Measurements from ENCODE around the gene FARSB.

The FARSB gene

GRCh38 chr2:222637067-222637466, 18.8 kb downstream of the FARSB start:
- H3K36me3 Mint-ChIP-seq: peaks cover 37% of the 10 kb centered on the region
- H3K9me3 Mint-ChIP-seq: no peaks in the 10 kb centered on the region
- peaks cover 7% of the 10 kb centered on the region for H3K4me1 Mint-ChIP-seq
- H3K4me3 Mint-ChIP-seq: no peak overlapping the region
- H3K27me3 Mint-ChIP-seq: no peaks in the 10 kb centered on the region
- no peak overlapping the region for H3K27ac Mint-ChIP-seq

GRCh38 chr2:222635295-222635694, 20.6 kb downstream of the FARSB start:
- H3K36me3 Mint-ChIP-seq: peaks cover 43% of the 10 kb centered on the region
- H3K27ac Mint-ChIP-seq: peak overlapping the region; percentile 51
- no peak overlapping the region for H3K4me3 Mint-ChIP-seq

DNA sequence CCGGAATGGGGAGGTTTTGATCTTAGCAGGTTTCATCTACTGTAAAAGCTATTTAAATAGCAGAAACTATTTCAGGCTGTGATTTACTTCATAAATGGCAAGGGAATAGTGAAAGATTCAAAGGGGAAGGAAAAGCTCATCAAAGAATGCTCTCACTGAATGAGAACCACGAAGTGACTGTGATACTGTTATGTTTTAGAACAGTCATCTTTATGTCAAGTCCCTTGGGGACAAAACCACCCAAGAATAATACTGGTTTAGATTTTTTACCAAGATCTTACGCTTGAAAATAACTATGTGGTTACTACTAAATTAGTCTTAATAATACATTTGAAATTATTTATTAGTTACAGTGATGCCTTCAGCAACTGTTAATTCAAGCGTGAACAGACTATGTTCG, 28.1 kb downstream of the FARSB start:
- no peaks in the 10 kb centered on the region for H3K9me3 Mint-ChIP-seq
- H3K4me3 Mint-ChIP-seq: no peak overlapping the region
- peaks cover 33% of the 10 kb centered on the region for H3K36me3 Mint-ChIP-seq
- no peaks in the 10 kb centered on the region for H3K27me3 Mint-ChIP-seq
- no peaks in the 10 kb centered on the region for H3K4me1 Mint-ChIP-seq
- H3K27ac Mint-ChIP-seq: peak overlapping the region; percentile 52

More at GRCh38 chr2:222635295-222635694, 20.6 kb downstream of the FARSB start:
- H3K4me1 Mint-ChIP-seq: no peaks in the 10 kb centered on the region
- H3K27me3 Mint-ChIP-seq: no peaks in the 10 kb centered on the region
- H3K9me3 Mint-ChIP-seq: no peaks in the 10 kb centered on the region

GRCh38 chr2:222623756-222624309, 32.1 kb downstream of the FARSB start:
- no peak overlapping the region for H3K27ac Mint-ChIP-seq

GRCh38 chr2:222622910-222623309, 33.0 kb downstream of the FARSB start:
- H3K36me3 Mint-ChIP-seq: peaks cover 26% of the 10 kb centered on the region

More at GRCh38 chr2:222623756-222624309, 32.1 kb downstream of the FARSB start:
- no peak overlapping the region for H3K4me3 Mint-ChIP-seq
- no peaks in the 10 kb centered on the region for H3K27me3 Mint-ChIP-seq
- H3K9me3 Mint-ChIP-seq: no peaks in the 10 kb centered on the region
- peaks cover 29% of the 10 kb centered on the region for H3K36me3 Mint-ChIP-seq
- no peaks in the 10 kb centered on the region for H3K4me1 Mint-ChIP-seq

GRCh38 chr2:222621893-222622292, 34.0 kb downstream of the FARSB start:
- no peaks in the 10 kb centered on the region for H3K9me3 Mint-ChIP-seq
- H3K27me3 Mint-ChIP-seq: no peaks in the 10 kb centered on the region
- peaks cover 17% of the 10 kb centered on the region for H3K36me3 Mint-ChIP-seq
- H3K4me1 Mint-ChIP-seq: no peaks in the 10 kb centered on the region
- no peak overlapping the region for H3K4me3 Mint-ChIP-seq
- H3K27ac Mint-ChIP-seq: no peak overlapping the region

More at GRCh38 chr2:222622910-222623309, 33.0 kb downstream of the FARSB start:
- Mint-ChIP-seq H3K27ac (no peak overlapping the region), H3K9me3 (no peaks in the 10 kb centered on the region), H3K27me3 (no peaks in the 10 kb centered on the region), H3K4me1 (no peaks in the 10 kb centered on the region), H3K4me3 (no peak overlapping the region)

DNA sequence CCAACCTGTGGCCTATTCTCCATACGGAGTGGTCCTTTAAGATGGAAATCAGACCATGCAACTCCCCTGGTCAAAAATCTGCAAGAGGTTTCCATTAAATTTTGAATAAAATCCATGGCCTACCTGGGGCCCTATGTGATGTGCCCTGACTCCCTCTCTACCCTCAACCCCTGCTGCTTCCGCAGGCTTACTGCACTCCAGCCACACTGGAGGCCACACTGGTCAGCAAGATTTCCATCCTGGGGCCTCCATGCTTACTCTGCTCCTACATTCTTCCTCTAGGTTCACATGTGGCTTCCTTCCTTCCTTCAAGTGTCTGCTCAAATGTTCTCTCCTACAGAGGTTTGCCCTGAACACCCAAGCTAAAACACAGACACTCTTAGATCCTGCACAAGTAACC, 40.6 kb downstream of the FARSB start:
- H3K9me3 Mint-ChIP-seq: no peaks in the 10 kb centered on the region
- H3K27me3 Mint-ChIP-seq: no peaks in the 10 kb centered on the region
- no peak overlapping the region for H3K27ac Mint-ChIP-seq
- peaks cover 14% of the 10 kb centered on the region for H3K36me3 Mint-ChIP-seq
- H3K4me1 Mint-ChIP-seq: no peaks in the 10 kb centered on the region
- no peak overlapping the region for H3K4me3 Mint-ChIP-seq

DNA sequence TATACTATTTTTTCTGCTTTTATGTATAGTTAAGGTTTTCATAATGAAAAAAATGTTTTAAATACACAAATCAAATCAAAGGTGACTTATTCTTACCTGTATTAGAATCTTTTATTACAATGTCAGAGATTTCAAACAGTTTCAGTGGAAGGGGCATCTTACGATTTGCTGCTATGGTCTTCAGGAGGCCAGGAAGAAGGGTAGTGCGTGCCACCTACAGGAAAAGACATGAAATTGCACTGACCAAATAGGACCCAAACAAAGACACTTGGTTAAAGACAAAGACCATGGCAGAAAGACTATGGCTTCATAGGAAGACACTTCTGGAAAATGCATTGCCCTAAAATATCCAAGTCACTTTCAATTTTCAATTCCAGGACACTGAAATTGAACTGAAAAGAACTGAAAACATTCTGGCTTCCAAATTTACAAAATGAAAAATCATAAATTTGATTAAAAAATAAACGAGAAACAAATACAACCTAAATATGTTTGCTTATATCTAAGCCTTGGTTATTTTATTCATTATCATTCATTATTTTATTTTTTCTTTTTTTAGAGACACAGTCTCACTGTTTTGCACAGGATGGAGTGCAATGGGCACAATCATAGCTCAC, 42.1 kb downstream of the FARSB start:
- H3K4me3 Mint-ChIP-seq: no peak overlapping the region
- no peaks in the 10 kb centered on the region for H3K27me3 Mint-ChIP-seq
- H3K36me3 Mint-ChIP-seq: peaks cover 11% of the 10 kb centered on the region
- H3K4me1 Mint-ChIP-seq: no peaks in the 10 kb centered on the region
- H3K27ac Mint-ChIP-seq: no peak overlapping the region
- no peaks in the 10 kb centered on the region for H3K9me3 Mint-ChIP-seq

- no peaks in the 10 kb centered on the region for H3K4me1 Mint-ChIP-seq
- H3K9me3 Mint-ChIP-seq: no peaks in the 10 kb centered on the region
- no peak overlapping the region for H3K4me3 Mint-ChIP-seq
- H3K27ac Mint-ChIP-seq: no peak overlapping the region
- H3K27me3 Mint-ChIP-seq: no peaks in the 10 kb centered on the region
- H3K36me3 Mint-ChIP-seq: peaks cover 15% of the 10 kb centered on the region
Measured at GRCh38 chr2:222611684-222612083, 44.2 kb downstream of the FARSB start.

- no peak overlapping the region for H3K27ac Mint-ChIP-seq
- H3K36me3 Mint-ChIP-seq: peaks cover 16% of the 10 kb centered on the region
- no peak overlapping the region for H3K4me3 Mint-ChIP-seq
- no peaks in the 10 kb centered on the region for H3K9me3 Mint-ChIP-seq
- H3K4me1 Mint-ChIP-seq: no peaks in the 10 kb centered on the region
- H3K27me3 Mint-ChIP-seq: no peaks in the 10 kb centered on the region
Measured at GRCh38 chr2:222610746-222611145, 45.1 kb downstream of the FARSB start.

DNA sequence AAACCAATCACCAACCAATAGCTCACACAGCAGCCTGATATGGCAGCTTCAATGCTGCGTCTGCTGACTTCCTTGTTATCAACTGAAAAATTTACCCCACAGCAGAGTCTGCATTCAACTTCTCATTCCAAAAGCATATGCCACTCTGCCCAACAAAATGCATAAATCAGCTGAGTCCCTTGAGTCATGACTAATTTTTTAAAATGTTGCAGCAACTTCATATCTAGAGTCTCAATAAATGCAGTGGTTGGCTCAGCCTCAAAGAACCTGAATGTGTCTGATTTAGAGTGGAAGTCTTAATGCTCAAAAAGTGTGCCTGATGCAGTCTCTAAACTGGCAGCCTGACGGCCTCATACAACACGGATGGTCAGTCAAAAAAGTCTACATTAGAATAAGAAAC, 46.5 kb downstream of the FARSB start:
- no peak overlapping the region for H3K4me3 Mint-ChIP-seq
- H3K36me3 Mint-ChIP-seq: peaks cover 14% of the 10 kb centered on the region
- H3K4me1 Mint-ChIP-seq: peaks cover 4% of the 10 kb centered on the region
- H3K9me3 Mint-ChIP-seq: no peaks in the 10 kb centered on the region
- no peaks in the 10 kb centered on the region for H3K27me3 Mint-ChIP-seq
- H3K27ac Mint-ChIP-seq: no peak overlapping the region

- Mint-ChIP-seq H3K4me1 (peaks cover 4% of the 10 kb centered on the region), H3K9me3 (no peaks in the 10 kb centered on the region), H3K4me3 (no peak overlapping the region), H3K27ac (no peak overlapping the region), H3K27me3 (no peaks in the 10 kb centered on the region), H3K36me3 (peaks cover 12% of the 10 kb centered on the region)
Measured at GRCh38 chr2:222608081-222608480, 47.8 kb downstream of the FARSB start.

DNA sequence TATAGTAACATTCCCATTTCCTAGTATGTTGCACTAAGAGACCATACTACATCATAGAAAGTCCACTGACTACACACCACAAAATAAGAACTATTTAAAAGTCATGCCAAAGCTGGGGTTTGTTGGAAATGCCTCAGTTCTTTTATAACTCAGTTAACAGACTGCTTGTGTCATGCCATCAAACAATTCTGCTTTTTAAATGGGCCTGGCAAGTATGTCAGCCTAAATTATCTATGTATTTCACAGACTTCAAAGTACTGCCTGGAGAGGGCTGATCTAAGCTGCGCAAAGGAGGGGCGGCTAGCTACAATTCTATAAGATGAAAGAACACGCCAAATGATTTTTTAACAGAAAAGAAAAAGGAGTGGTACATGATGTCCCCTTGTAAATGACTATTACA, 49.6 kb downstream of the FARSB start:
- Mint-ChIP-seq H3K4me1 (peaks cover 4% of the 10 kb centered on the region), H3K9me3 (no peaks in the 10 kb centered on the region), H3K4me3 (no peak overlapping the region), H3K27ac (no peak overlapping the region), H3K36me3 (peaks cover 12% of the 10 kb centered on the region), H3K27me3 (no peaks in the 10 kb centered on the region)

DNA sequence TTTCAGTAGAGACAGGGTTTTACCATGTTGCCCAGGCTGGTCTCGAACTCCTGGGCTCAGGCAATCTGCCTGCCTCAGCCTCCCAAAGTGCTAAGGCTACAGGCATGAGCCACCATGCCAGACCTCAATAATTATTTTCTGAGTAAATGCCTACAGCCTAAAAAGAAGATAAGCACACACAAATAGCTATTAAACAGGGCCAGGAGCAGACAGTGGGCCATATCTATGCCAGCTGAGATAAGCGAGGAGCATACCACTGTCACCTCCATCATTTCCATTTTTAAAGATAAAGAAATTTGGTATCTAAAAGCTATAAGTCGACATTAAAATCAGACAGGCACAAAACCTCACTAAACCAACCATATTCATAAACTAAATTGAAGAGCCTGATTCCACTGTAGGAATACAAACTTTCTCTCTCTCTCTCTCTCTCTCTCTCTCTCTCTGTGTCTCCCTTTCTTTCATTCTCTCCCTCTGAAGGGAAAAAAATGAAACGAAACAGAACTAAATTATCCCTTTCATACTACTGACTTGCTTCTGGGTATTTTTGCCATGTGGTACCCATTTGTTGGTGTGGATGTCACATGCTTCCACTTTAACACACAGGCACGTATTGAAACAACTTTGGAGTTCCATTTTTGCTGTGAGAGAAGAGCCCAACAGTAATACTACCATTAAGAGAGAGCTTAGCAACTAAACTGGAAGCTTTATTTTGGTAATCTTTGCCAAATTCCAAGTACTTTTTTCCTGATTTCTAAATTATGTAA, 51.0 kb downstream of the FARSB start:
- H3K36me3 Mint-ChIP-seq: peaks cover 11% of the 10 kb centered on the region
- H3K4me1 Mint-ChIP-seq: peaks cover 8% of the 10 kb centered on the region
- no peaks in the 10 kb centered on the region for H3K9me3 Mint-ChIP-seq
- no peaks in the 10 kb centered on the region for H3K27me3 Mint-ChIP-seq
- no peak overlapping the region for H3K4me3 Mint-ChIP-seq
- H3K27ac Mint-ChIP-seq: no peak overlapping the region

- Mint-ChIP-seq H3K4me3 (no peak overlapping the region), H3K9me3 (no peaks in the 10 kb centered on the region), H3K27me3 (no peaks in the 10 kb centered on the region), H3K27ac (no peak overlapping the region), H3K4me1 (peaks cover 8% of the 10 kb centered on the region), H3K36me3 (peaks cover 13% of the 10 kb centered on the region)
Measured at GRCh38 chr2:222603501-222603900, 52.4 kb downstream of the FARSB start.

GRCh38 chr2:222598611-222599010, 57.3 kb downstream of the FARSB start:
- Mint-ChIP-seq H3K4me3 (no peak overlapping the region), H3K36me3 (peaks cover 24% of the 10 kb centered on the region), H3K4me1 (peaks cover 5% of the 10 kb centered on the region), H3K9me3 (no peaks in the 10 kb centered on the region), H3K27me3 (no peaks in the 10 kb centered on the region), H3K27ac (no peak overlapping the region)

Data from activated naive CD4-positive, alpha-beta T cell treated with anti-CD3 and anti-CD28 coated beads, Interleukin-2, amount 50 U/mL, for 24 hours (primary cell).